Measurements from ENCODE around the gene EIF4G3.
"Not testable (repeated sequence)": the region's sequence is repeated elsewhere in the genome, so short reads cannot be mapped to it uniquely, and the experiment has no call there.

The EIF4G3 gene

GRCh38 chr1:21098186-21098915, 78.3 kb downstream of the EIF4G3 start:
- H3K27ac ChIP-seq = no peak overlapping the region
- H3K9ac ChIP-seq = no peak overlapping the region
- no peak for TF ChIP-seq CTCF (IDR thresholded peaks at IDR 0.05)

GRCh38 chr1:21097729-21098128, 79.0 kb downstream of the EIF4G3 start:
- no peak overlapping the region for H3K9ac ChIP-seq
- H3K27ac ChIP-seq = no peak overlapping the region
- H3K27me3 ChIP-seq (ENCODE audit: control insufficient read depth, insufficient read depth, low read length) = no peaks in the 10 kb centered on the region
- no peaks in the 10 kb centered on the region for H3K36me3 ChIP-seq (ENCODE audit: control insufficient read depth, insufficient read depth, low read length)
- no peaks in the 10 kb centered on the region for H3K9me3 ChIP-seq (ENCODE audit: control insufficient read depth, low read length)
- peaks cover 8% of the 10 kb centered on the region for H3K79me2 ChIP-seq
- no peak overlapping the region for H2AFZ ChIP-seq
- H3K4me3 ChIP-seq (ENCODE audit: low read depth, low read length) = no peak overlapping the region
- TF ChIP-seq CTCF (IDR thresholded peaks at IDR 0.05) = no peak
- H3K4me1 ChIP-seq = peaks cover 6% of the 10 kb centered on the region
- no peak overlapping the region for H3K4me2 ChIP-seq (ENCODE audit: low read length)

More at GRCh38 chr1:21098186-21098915, 78.3 kb downstream of the EIF4G3 start:
- H3K4me2 ChIP-seq (ENCODE audit: low read length) = no peak overlapping the region
- no peak overlapping the region for H3K4me3 ChIP-seq (ENCODE audit: low read depth, low read length)
- H3K4me1 ChIP-seq = peaks cover 6% of the 10 kb centered on the region
- H3K27me3 ChIP-seq (ENCODE audit: control insufficient read depth, insufficient read depth, low read length) = no peaks in the 10 kb centered on the region
- H3K36me3 ChIP-seq (ENCODE audit: control insufficient read depth, insufficient read depth, low read length) = no peaks in the 10 kb centered on the region
- H3K9me3 ChIP-seq (ENCODE audit: control insufficient read depth, low read length) = no peaks in the 10 kb centered on the region
- H3K79me2 ChIP-seq = peaks cover 8% of the 10 kb centered on the region
- H2AFZ ChIP-seq = no peak overlapping the region

GRCh38 chr1:21095976-21096375, 80.7 kb downstream of the EIF4G3 start:
- Histone ChIP-seq H3K79me2 (peaks cover 8% of the 10 kb centered on the region), H3K4me3 (ENCODE audit: low read depth, low read length) (no peak overlapping the region), H3K4me2 (ENCODE audit: low read length) (no peak overlapping the region), H3K27ac (no peak overlapping the region), H3K9ac (no peak overlapping the region), H3K4me1 (peaks cover 5% of the 10 kb centered on the region), H3K27me3 (ENCODE audit: control insufficient read depth, insufficient read depth, low read length) (no peaks in the 10 kb centered on the region), H2AFZ (no peak overlapping the region), H3K9me3 (ENCODE audit: control insufficient read depth, low read length) (no peaks in the 10 kb centered on the region), H3K36me3 (ENCODE audit: control insufficient read depth, insufficient read depth, low read length) (no peaks in the 10 kb centered on the region)
- TF ChIP-seq CTCF (IDR thresholded peaks at IDR 0.05) = no peak

- not testable (repeated sequence) for H3K79me2 ChIP-seq; H3K4me1 ChIP-seq; H3K9me3 ChIP-seq (ENCODE audit: control insufficient read depth, low read length); H3K9ac ChIP-seq; H2AFZ ChIP-seq; H3K36me3 ChIP-seq (ENCODE audit: control insufficient read depth, insufficient read depth, low read length); H3K27me3 ChIP-seq (ENCODE audit: control insufficient read depth, insufficient read depth, low read length); H3K4me3 ChIP-seq (ENCODE audit: low read depth, low read length); H3K4me2 ChIP-seq (ENCODE audit: low read length); H3K27ac ChIP-seq
Observed at GRCh38 chr1:21094282-21094681, 82.4 kb downstream of the EIF4G3 start.

- not testable (repeated sequence) for H3K36me3 ChIP-seq (ENCODE audit: control insufficient read depth, insufficient read depth, low read length); H2AFZ ChIP-seq; H3K9ac ChIP-seq; H3K4me1 ChIP-seq; H3K9me3 ChIP-seq (ENCODE audit: control insufficient read depth, low read length); H3K27me3 ChIP-seq (ENCODE audit: control insufficient read depth, insufficient read depth, low read length); H3K27ac ChIP-seq; H3K4me3 ChIP-seq (ENCODE audit: low read depth, low read length); H3K79me2 ChIP-seq; H3K4me2 ChIP-seq (ENCODE audit: low read length)
Observed at GRCh38 chr1:21093271-21093958, 83.3 kb downstream of the EIF4G3 start.

- H3K4me2 ChIP-seq (ENCODE audit: low read length); H3K9me3 ChIP-seq (ENCODE audit: control insufficient read depth, low read length); H3K4me3 ChIP-seq (ENCODE audit: low read depth, low read length); H3K9ac ChIP-seq; H3K4me1 ChIP-seq; H2AFZ ChIP-seq; H3K36me3 ChIP-seq (ENCODE audit: control insufficient read depth, insufficient read depth, low read length); H3K27ac ChIP-seq; H3K79me2 ChIP-seq; H3K27me3 ChIP-seq (ENCODE audit: control insufficient read depth, insufficient read depth, low read length): not testable (repeated sequence)
Observed at GRCh38 chr1:21092545-21092944, 84.2 kb downstream of the EIF4G3 start.

GRCh38 chr1:21091053-21091690, 85.5 kb downstream of the EIF4G3 start:
- not testable (repeated sequence) for H3K4me3 ChIP-seq (ENCODE audit: low read depth, low read length); H3K9me3 ChIP-seq (ENCODE audit: control insufficient read depth, low read length); H2AFZ ChIP-seq; H3K27ac ChIP-seq; H3K79me2 ChIP-seq; H3K27me3 ChIP-seq (ENCODE audit: control insufficient read depth, insufficient read depth, low read length); H3K9ac ChIP-seq; H3K36me3 ChIP-seq (ENCODE audit: control insufficient read depth, insufficient read depth, low read length); H3K4me2 ChIP-seq (ENCODE audit: low read length); H3K4me1 ChIP-seq
